ENCODE measurements around the gene MARCKSL1.
A peak's percentile ranks its signal among the peaks of the same experiment; 100 is the strongest.
"Not testable (repeated sequence)": the region's sequence is repeated elsewhere in the genome, so short reads cannot be mapped to it uniquely, and the experiment has no call there.

The MARCKSL1 gene

GRCh38 chr1:32291145-32291707, 44.8 kb downstream of the MARCKSL1 start:
- no peak for TF ChIP-seq CTCF (IDR thresholded peaks at IDR 0.05; ENCODE audit: low read depth, low read length, missing control alignments)

GRCh38 chr1:32289256-32289655, 46.8 kb downstream of the MARCKSL1 start:
- no peak for TF ChIP-seq CTCF (IDR thresholded peaks at IDR 0.05; ENCODE audit: low read depth, low read length, missing control alignments)
- no peak for DNase-seq (ENCODE audit: low read depth)
- H3K4me3 ChIP-seq (ENCODE audit: low read depth, low read length) = no peak overlapping the region
- in situ Hi-C loops (cut with HindIII; ENCODE audit: low sequenced_read_pairs) = no loop called here

More at GRCh38 chr1:32291145-32291707, 44.8 kb downstream of the MARCKSL1 start:
- in situ Hi-C loops (cut with HindIII; ENCODE audit: low sequenced_read_pairs) = no loop called here
- H3K4me3 ChIP-seq (ENCODE audit: low read depth, low read length) = peak overlapping the region; percentile 79
- DNase-seq (ENCODE audit: low read depth) = no peak

GRCh38 chr1:32286763-32287162, 49.3 kb downstream of the MARCKSL1 start:
- in situ Hi-C loops (cut with HindIII; ENCODE audit: low sequenced_read_pairs) = no loop called here
- DNase-seq (ENCODE audit: low read depth) = no peak
- H3K4me3 ChIP-seq (ENCODE audit: low read depth, low read length) = no peak overlapping the region
- TF ChIP-seq CTCF (IDR thresholded peaks at IDR 0.05; ENCODE audit: low read depth, low read length, missing control alignments) = no peak

- H3K4me3 ChIP-seq (ENCODE audit: low read depth, low read length) = no peak overlapping the region
- in situ Hi-C loops (cut with HindIII; ENCODE audit: low sequenced_read_pairs) = no loop called here
- no peak for TF ChIP-seq CTCF (IDR thresholded peaks at IDR 0.05; ENCODE audit: low read depth, low read length, missing control alignments)
- no peak for DNase-seq (ENCODE audit: low read depth)
Observed at GRCh38 chr1:32285658-32286057, 50.4 kb downstream of the MARCKSL1 start.

GRCh38 chr1:32284777-32285176, 51.3 kb downstream of the MARCKSL1 start:
- H3K4me3 ChIP-seq (ENCODE audit: low read depth, low read length); DNase-seq (ENCODE audit: low read depth); in situ Hi-C loops (cut with HindIII; ENCODE audit: low sequenced_read_pairs): not testable (repeated sequence)
